GOT3 (cell line): ENCODE results near the gene ATP23.

Experiments
- DNase-seq: peaks from one replicate; lab custom pipeline; 2025; ENCODE audit warnings: mixed read lengths; lab: John Stamatoyannopoulos, UW

ATP23 gene

GRCh38 chr12:57908511-57908910 lies 32.9 kb upstream of the ATP23 start:
- DNase-seq = no peak

GRCh38 chr12:57909056-57909455 lies 32.3 kb upstream of the ATP23 start:
- no peak for DNase-seq

GRCh38 chr12:57909611-57910010 lies 31.8 kb upstream of the ATP23 start:
- no peak for DNase-seq

- no peak for DNase-seq
These were observed 23.2 kb upstream of the ATP23 start for GRCh38 chr12:57918147-57918546.

GRCh38 chr12:57927086-57927485 lies 14.3 kb upstream of the ATP23 start:
- no peak for DNase-seq

GRCh38 chr12:57929092-57929830 lies 12.1 kb upstream of the ATP23 start:
- DNase-seq = no peak

GRCh38 chr12:57934819-57935218 lies 6.5 kb upstream of the ATP23 start:
- DNase-seq = no peak

GRCh38 chr12:57935331-57935730 lies 6.0 kb upstream of the ATP23 start:
- no peak for DNase-seq

GRCh38 chr12:57935839-57936512 lies 5.4 kb upstream of the ATP23 start:
- DNase-seq = peak; percentile 99

GRCh38 chr12:57936513-57936883 lies 4.9 kb upstream of the ATP23 start:
- no peak for DNase-seq

- DNase-seq = no peak
These were observed 2.1 kb upstream of the ATP23 start for GRCh38 chr12:57939291-57939690.

GRCh38 chr12:57940052-57940914 lies 1.1 kb upstream of the ATP23 start:
- DNase-seq = no peak

GRCh38 chr12:57940915-57941164 lies 527 bp upstream of the ATP23 start:
- DNase-seq = no peak

- DNase-seq = no peak
These were observed 2.2 kb downstream of the ATP23 start for GRCh38 chr12:57943438-57944080.

- no peak for DNase-seq
These were observed 3.1 kb downstream of the ATP23 start for GRCh38 chr12:57944313-57945023.

- no peak for DNase-seq
These were observed 11.4 kb downstream of the ATP23 start for GRCh38 chr12:57952766-57953165.

- no peak for DNase-seq
These were observed 13.4 kb downstream of the ATP23 start for GRCh38 chr12:57954768-57955167.

- no peak for DNase-seq
These were observed 16.8 kb downstream of the ATP23 start for GRCh38 chr12:57958061-57958657.

- DNase-seq = no peak
These were observed 23.1 kb downstream of the ATP23 start for GRCh38 chr12:57964421-57964820.

- DNase-seq = no peak
These were observed 24.4 kb downstream of the ATP23 start for GRCh38 chr12:57965766-57966165.

- no peak for DNase-seq
These were observed 25.2 kb downstream of the ATP23 start for GRCh38 chr12:57966536-57966935.
